HPDE6-E6E7 (cell line): ENCODE results near the gene USP28.
"Not testable (repeated sequence)": the region's sequence is repeated elsewhere in the genome, so short reads cannot be mapped to it uniquely, and the experiment has no call there.

Source experiments
- DNase-seq: peaks from one replicate; pipeline ENCODE4 v3.0.0; 2011; ENCODE audit warnings: missing footprints; ENCODE audit errors: extremely low spot score

USP28 gene, protein sequence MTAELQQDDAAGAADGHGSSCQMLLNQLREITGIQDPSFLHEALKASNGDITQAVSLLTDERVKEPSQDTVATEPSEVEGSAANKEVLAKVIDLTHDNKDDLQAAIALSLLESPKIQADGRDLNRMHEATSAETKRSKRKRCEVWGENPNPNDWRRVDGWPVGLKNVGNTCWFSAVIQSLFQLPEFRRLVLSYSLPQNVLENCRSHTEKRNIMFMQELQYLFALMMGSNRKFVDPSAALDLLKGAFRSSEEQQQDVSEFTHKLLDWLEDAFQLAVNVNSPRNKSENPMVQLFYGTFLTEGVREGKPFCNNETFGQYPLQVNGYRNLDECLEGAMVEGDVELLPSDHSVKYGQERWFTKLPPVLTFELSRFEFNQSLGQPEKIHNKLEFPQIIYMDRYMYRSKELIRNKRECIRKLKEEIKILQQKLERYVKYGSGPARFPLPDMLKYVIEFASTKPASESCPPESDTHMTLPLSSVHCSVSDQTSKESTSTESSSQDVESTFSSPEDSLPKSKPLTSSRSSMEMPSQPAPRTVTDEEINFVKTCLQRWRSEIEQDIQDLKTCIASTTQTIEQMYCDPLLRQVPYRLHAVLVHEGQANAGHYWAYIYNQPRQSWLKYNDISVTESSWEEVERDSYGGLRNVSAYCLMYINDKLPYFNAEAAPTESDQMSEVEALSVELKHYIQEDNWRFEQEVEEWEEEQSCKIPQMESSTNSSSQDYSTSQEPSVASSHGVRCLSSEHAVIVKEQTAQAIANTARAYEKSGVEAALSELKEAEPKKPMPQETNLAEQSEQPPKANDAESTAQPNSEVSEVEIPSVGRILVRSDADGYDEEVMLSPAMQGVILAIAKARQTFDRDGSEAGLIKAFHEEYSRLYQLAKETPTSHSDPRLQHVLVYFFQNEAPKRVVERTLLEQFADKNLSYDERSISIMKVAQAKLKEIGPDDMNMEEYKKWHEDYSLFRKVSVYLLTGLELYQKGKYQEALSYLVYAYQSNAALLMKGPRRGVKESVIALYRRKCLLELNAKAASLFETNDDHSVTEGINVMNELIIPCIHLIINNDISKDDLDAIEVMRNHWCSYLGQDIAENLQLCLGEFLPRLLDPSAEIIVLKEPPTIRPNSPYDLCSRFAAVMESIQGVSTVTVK

GRCh38 chr11:113875234-113876073 is at the start of gene USP28:
TSS of gene USP28 (minus strand) at chr11:113875572. CDS start at chr11:113875501, 71 bp downstream.
- peak; percentile 94 for DNase-seq

DNA sequence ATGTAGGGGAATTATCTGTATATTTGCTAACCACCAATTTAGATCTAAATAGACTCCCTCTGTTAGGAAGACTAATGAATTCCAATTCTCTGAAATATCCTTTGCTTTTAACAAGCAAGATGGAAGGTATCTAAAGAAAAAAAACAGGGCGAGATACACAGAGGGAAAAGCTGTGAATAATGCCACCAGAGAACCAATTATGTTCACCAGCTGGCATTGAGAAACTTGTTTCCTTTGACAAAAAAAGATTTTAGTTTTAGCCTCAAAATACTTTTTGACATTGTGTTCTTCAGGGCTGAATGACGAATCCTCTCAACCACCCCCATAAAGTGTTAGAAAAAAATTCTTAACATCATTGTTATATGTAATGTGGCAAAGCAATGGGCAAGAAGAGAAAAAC is 48.2 kb upstream of the USP28 start:
- no peak for DNase-seq

DNA sequence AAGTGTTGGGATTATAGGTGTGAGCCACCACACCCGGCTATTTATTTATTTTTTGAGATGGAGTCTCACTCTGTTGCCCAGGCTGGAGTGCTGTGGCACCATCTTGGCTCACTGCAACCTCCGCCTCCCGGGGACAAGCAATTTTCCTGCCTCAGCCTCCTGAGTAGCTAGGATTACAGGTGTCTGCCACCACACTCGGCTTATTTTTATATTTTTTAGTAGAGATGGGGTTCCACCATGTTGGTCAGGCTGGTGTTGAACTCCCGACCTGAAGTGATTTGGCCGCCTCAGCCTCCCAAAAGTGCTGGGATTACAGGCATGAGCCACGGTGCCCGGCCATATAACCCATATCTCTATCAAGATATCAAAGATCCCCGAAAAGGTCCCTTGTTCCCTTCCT is 36.1 kb upstream of the USP28 start:
- not testable (repeated sequence) for DNase-seq

DNA sequence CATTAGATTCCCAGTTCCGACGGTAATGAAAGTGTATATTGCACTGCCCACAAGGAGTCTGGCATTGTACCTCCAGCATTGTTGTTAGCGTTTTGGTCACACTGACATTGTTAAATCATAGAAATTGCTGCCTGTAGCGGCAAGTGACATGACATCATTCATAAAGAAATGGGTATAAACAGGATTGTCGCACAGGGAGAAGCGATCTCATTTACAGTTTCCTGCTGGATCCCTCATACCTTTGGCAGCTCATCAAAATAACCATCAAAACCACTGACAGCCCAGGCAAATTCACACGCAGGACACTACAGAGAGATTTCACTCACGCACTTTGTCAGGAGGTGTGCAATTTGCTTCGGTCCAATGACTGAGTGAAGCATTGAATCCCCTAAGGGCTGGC is 32.7 kb upstream of the USP28 start:
- no peak for DNase-seq

DNA sequence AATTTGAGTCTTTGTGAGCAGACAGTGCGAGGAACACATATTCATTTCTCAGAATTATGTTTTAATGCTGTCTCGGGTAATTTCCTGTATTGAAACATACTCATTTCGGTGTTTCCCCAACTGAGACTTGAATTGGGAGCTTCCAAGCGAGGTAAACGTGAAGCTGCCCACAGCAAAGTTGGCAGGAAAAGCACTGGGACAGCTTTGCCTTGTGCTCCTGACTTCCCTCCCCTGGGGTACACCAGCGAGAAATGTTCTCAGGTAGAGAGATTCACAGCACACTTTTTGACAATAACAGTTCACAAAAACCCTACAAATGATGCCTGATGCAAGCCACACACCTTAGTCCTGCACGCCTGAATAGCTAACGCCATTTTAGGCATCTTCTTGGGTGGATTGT is 32.3 kb upstream of the USP28 start:
- DNase-seq: no peak

DNA sequence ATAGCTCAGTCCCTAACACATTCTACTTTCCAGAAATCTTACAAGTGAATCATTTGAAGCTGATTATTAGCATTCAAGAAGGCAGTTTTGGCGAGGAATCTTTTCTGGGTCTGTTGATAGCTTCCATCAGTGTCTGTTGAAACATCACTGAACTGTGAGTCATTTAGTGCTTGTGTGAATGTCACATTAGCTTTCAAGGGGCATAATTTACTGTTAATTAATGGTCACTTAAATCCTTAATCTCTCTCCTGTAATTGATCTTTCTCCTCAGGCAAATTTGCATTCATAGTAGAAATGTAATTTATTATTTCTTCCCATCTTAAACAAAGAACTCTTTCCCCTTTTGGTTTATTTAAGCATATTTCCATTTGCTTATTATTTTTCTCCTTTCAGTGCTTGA is 31.8 kb upstream of the USP28 start:
- no peak for DNase-seq

DNA sequence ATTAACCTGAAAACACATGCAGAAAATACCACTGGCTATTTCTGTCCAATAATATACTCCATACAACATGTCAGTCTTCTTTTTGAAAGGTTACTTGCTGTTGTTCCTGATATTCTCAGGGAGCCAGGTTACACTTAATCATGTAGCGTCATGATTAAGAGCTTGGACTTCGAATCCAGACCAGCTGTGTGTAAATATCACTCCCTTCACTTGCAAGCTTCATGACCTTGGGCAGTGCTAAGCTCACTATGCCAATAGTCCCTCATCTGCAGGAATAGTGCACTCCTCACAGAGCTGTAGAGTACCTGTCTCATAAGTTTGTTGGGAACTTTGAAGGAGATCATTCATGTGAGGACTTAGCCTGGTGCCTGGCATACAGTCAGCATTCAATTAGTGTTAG is 31.1 kb upstream of the USP28 start:
- no peak for DNase-seq

DNA sequence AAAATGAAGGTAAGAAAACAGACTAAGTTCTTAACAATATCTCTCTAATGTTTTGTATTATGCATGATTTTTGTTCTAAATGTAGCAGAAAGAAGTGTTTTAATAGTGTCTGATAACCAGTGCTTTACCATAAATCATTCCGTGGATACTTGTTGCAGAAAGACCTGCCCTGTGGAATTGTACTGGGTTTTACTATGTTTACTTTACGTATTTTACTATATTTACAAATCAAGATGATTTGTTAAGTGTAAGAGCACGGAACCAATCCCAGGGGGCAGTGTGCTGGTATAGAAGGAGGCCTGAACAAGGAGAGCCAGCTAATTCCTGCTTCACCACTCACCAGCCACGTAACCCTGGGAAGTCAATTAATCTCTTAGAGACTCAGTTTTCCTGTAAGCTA is 30.7 kb upstream of the USP28 start:
- DNase-seq: no peak

DNA sequence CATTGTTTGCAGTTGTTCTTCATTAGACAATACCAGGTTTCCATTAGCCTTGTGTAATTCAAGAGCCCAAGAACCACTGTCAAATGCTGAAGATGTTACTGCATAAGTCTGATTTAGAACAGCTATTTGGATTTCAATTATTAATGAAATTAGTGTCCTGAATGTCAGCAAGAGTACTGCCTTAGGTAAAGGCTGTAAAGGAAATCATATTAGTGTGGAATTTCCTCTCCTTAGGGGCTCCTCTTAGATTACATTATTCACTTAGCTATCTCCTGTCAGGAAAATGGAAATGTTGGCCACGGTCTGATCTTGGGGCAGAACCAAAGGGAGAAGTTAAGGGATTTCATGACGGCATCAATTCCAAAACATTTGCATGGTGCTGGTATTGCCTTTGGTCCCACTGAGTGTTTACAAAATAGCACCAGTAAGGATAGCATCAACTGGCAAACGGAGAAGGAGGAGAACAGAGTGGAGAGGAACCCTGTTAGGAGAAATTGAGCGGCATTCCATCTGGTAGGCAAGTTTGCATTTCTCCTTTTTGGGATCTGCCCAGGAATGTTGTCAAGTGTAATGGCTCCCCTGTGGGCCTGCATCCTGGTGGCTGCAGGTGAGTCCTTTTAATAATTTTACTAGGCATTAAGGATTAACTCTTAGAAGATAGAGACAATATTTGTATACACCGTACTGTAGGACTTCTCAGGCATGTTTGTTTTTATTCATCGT is 29.2 kb upstream of the USP28 start, which contains the start of gene HTR3B:
Gene HTR3B (plus strand): TSS at position 418 of the 723 bp plus-strand sequence. CDS start 138 bp downstream, at position 556.
- DNase-seq: no peak

DNA sequence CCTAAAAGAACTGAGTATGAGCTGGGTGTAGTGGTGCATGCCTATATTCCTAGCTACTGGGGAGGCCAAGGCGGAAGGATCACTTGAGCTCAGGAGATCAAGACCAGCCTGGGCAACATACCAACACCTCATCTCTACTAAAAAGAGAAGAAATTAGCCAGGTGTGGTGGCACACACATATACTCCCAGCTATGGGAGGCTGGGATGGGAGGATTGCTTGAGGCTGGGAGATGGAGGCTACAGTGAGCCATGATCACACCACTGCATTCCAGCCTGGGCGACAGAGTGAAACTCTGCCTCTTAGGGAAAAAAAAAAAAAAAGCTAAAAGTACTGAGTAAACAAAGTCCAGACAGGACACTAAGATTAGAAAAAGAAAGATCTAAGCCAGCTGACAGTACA is 25.8 kb upstream of the USP28 start:
- no peak for DNase-seq

- no peak for DNase-seq
These were observed 20.9 kb upstream of the USP28 start for GRCh38 chr11:113896156-113896879.

GRCh38 chr11:113895367-113896155 is 20.2 kb upstream of the USP28 start:
- DNase-seq: no peak

DNA sequence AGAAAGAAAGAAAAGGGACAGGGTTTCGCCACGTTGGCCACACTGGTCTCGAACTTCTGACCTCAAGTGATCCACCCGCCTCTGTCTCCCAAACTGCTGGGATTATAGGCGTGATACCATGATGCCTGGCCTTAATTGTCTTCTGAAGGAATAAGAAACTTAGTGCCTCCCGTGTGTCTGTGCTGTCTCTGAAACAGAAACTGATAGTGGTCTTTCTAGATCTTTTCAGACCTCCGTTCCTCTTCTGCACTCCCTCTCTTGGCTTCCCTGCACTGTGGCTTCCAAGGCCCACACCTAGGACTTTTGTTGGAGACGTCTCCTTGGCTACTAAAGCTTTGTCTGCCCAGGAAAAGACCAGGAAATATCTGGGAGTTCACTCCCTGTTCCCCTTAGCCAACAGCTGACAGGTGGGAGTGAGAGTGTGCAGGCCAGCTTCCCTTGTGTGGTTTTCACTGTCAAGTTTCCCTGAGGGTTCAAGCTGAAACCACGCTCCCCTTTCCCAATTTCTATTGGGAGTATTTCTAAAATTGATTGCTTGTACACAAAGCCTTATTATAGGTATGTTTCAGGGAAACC is 19.1 kb upstream of the USP28 start:
- no peak for DNase-seq

GRCh38 chr11:113888848-113889247 is 13.5 kb upstream of the USP28 start:
- no peak for DNase-seq

- DNase-seq: no peak
These were observed 10.5 kb upstream of the USP28 start for GRCh38 chr11:113885897-113886296.

DNA sequence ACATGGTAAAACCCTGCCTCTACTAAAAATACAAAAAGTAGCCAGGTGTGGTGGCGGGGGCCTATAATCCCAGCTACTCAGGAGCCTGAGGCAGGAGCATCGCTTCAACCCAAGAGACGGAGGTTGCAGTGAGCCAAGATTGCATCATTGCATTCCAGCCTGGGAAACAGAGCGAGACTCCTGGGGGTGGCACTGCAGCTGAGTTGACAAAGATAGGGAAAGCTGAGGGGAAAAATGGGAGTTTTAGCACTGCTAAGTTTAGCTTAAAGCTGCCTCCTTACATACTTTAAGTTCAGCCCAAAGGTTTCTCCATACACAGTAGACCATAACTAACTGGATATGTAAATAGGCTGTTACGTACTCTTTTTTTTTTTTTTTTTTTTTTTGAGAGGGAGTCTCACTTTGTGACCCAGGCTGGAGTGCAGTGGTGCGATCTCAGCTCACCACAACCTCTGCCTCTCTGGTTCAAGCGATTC is 9.0 kb upstream of the USP28 start:
- no peak for DNase-seq

DNA sequence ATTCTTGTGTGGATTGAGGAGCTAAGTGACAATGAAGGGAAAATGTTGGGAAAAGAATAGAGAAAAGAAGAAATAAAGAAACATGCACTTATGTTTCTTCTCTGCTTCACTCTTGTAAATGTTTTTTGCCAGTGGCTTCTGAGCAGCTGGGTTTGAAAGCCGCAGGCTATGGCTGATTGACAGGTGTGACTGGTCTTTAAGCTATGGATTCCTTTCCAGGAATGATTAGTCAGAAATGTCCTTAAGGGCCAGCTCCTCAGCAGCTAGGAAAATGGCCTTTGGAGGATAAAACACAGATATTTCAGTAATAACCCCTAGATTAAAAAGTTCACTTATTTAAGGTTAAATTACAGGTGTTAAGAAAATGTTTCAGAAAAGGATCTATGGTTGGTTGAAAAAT is 6.5 kb upstream of the USP28 start:
- no peak for DNase-seq

GRCh38 chr11:113880971-113881370 is 5.6 kb upstream of the USP28 start:
- no peak for DNase-seq

DNA sequence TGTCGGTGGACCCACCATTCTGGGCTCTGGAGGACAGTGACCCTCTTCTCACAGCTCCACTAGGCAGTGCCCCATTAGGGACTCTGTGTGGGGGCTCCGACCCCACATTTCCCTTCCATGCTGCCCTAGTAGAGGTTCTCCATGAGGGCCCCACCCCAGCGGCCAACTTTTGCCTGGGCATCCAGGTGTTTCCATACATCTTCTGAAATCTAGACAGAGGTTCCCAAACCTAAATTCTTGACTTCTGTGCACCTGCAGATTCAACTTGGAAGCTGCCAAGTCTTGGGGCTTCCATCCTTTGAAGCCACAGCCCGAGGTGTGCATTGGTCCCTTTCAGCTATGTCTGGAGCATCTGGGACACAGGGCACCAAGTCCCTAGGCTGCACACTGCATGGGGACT is 4.1 kb upstream of the USP28 start:
- DNase-seq: not testable (repeated sequence)
